GM23338 (cell line): ENCODE measurements around the gene PPP2R2D. TPM values are rescaled to one million over a fixed set of nuclear protein-coding genes. Genes with fewer than 3 reads are reported as not detected.

Source experiments
- ATAC-seq: fragments of 200-7000 bp; cut with Tn5 transposase; 3 replicates; pipeline ENCODE4 v1.9.1; 2020
- DNase-seq: peaks from one replicate; pipeline ENCODE4 v3.0.0-alpha.2; 2015; ENCODE audit warnings: low spot score
- H2AFZ ChIP-seq: fragments of 200-600 bp; sonication (generic); 2 replicates; pipeline ENCODE4 v1.8.0; 2016; ENCODE audit warnings: antibody characterized with exemption, mild to moderate bottlenecking, moderate library complexity
- H3F3A ChIP-seq: fragments of 200-600 bp; sonication (generic); replicated peaks from 2 replicates; pipeline ENCODE4 v1.8.0; 2017; ENCODE audit warnings: antibody characterized with exemption, mixed run types, low read depth
- H3K27ac ChIP-seq: fragments of 200-600 bp; sonication (generic); 2 replicates; pipeline ENCODE4 v1.6.1; 2016; ENCODE audit warnings: low read depth
- H3K27me3 ChIP-seq: fragments of 200-600 bp; sonication (generic); 2 replicates; pipeline ENCODE4 v1.8.0; 2016; ENCODE audit warnings: mild to moderate bottlenecking, mixed run types, moderate library complexity; ENCODE audit not compliant: insufficient read depth
- H3K36me3 ChIP-seq: fragments of 200-600 bp; sonication (generic); 2 replicates; pipeline ENCODE4 v1.8.0; 2016; ENCODE audit warnings: mild to moderate bottlenecking; ENCODE audit not compliant: insufficient read depth
- H3K4me1 ChIP-seq: fragments of 200-600 bp; sonication (generic); 2 replicates; pipeline ENCODE4 v1.8.0; 2016; ENCODE audit warnings: mild to moderate bottlenecking, moderate library complexity; ENCODE audit not compliant: insufficient read depth
- H3K4me2 ChIP-seq: fragments of 200-600 bp; sonication (generic); 2 replicates; pipeline ENCODE4 v1.7.1; 2017; ENCODE audit warnings: mixed run types
- H3K4me3 ChIP-seq: fragments of 200-600 bp; sonication (generic); 2 replicates; pipeline ENCODE4 v1.6.1; 2016; ENCODE audit warnings: mixed run types
- H3K79me2 ChIP-seq: fragments of 200-600 bp; sonication (generic); replicated peaks from 2 replicates; pipeline ENCODE4 v1.8.0; 2017; ENCODE audit warnings: mild to moderate bottlenecking; ENCODE audit not compliant: insufficient read depth
- H3K9me2 ChIP-seq: fragments of 200-600 bp; sonication (generic); 2 replicates; pipeline ENCODE4 v1.8.0; 2017; ENCODE audit not compliant: insufficient read depth
- H4K20me1 ChIP-seq: fragments of 200-600 bp; sonication (generic); replicated peaks from 2 replicates; pipeline ENCODE4 v1.8.0; 2017; ENCODE audit warnings: mild to moderate bottlenecking; ENCODE audit not compliant: insufficient read depth
- H3K27ac Mint-ChIP-seq: 2 replicates; pipeline ENCODE4 v1.8.0; 2020; ENCODE audit warnings: inconsistent platforms, mild to moderate bottlenecking, moderate library complexity, mixed read lengths
- H3K27me3 Mint-ChIP-seq: 3 replicates; pipeline ENCODE4 v1.8.0; 2022; ENCODE audit warnings: low read depth, mild to moderate bottlenecking, moderate library complexity, mixed read lengths, inconsistent platforms; ENCODE audit not compliant: insufficient read depth, poor library complexity
- H3K36me3 Mint-ChIP-seq: 3 replicates; pipeline ENCODE4 v1.8.0; 2021; ENCODE audit warnings: low read depth, mild to moderate bottlenecking, inconsistent platforms, moderate library complexity, mixed read lengths
- H3K4me1 Mint-ChIP-seq: 3 replicates; pipeline ENCODE4 v1.8.0; 2020; ENCODE audit warnings: mild to moderate bottlenecking, inconsistent platforms, mixed read lengths
- H3K4me3 Mint-ChIP-seq: 3 replicates; pipeline ENCODE4 v1.8.0; 2021; ENCODE audit warnings: moderate library complexity, mild to moderate bottlenecking, inconsistent platforms, mixed read lengths
- H3K9me3 Mint-ChIP-seq: 3 replicates; pipeline ENCODE4 v1.8.0; 2020; ENCODE audit warnings: moderate library complexity, mild to moderate bottlenecking, inconsistent platforms, mixed read lengths
- CTCF ChIP-seq, 2 experiments: fragments of 200-600 bp in 1 of 2; sonication (generic) in 1 of 2; conservative IDR thresholded peaks; 2 replicates each; pipeline versions ENCODE4 v1.5.1 to v1.6.1; 2016 to 2017; ENCODE audit warnings: antibody characterized with exemption in 2 of 2, low read depth in 2 of 2, mild to moderate bottlenecking in 2 of 2, moderate library complexity in 1 of 2
- EZH2 ChIP-seq: fragments of 200-600 bp; sonication (generic); IDR thresholded peaks from one replicate; pipeline ENCODE4 v1.8.0; 2017; ENCODE audit warnings: antibody characterized with exemption, mild to moderate bottlenecking, low read depth; ENCODE audit not compliant: unreplicated experiment
- EZH2phosphoT487 ChIP-seq: fragments of 200-600 bp; sonication (generic); IDR thresholded peaks from one replicate; pipeline ENCODE4 v1.8.1; 2018; ENCODE audit warnings: antibody characterized with exemption; ENCODE audit not compliant: unreplicated experiment
- NANOG ChIP-seq: IDR thresholded peaks from 2 replicates; pipeline ENCODE4 v1.6.1; 2016; ENCODE audit warnings: antibody characterized with exemption, borderline replicate concordance
- POLR2AphosphoS5 ChIP-seq: IDR thresholded peaks from 2 replicates; pipeline ENCODE4 v1.6.1; 2016; ENCODE audit warnings: antibody characterized with exemption, low read depth
- ZNF114 ChIP-seq: fragments of 250-450 bp; sonication (Bioruptor Pico); IDR thresholded peaks from 2 replicates; pipeline ENCODE4 v1.5.0; 2020; ENCODE audit warnings: mild to moderate bottlenecking, moderate library complexity
- ZNF462 ChIP-seq: fragments of 250-450 bp; sonication (Bioruptor Pico); IDR thresholded peaks from 2 replicates; pipeline ENCODE4 v1.5.0; 2020; ENCODE audit warnings: mild to moderate bottlenecking, moderate library complexity
- polyA plus RNA-seq: library from polyadenylated mRNA; unstranded; fragments of >200 nt; fragmentation: Nextera tagmentation; extraction: Ambion mirVana; gene quantifications from 2 replicates; pipeline ENCODE4 v1.2.1, GENCODE V29; 2016
- total RNA-seq: library from RNA; depleted of rRNA; stranded (reverse); fragments of >200 nt; shearing (Covaris generic); gene quantifications from 2 replicates; pipeline ENCODE4 v1.2.3, GENCODE V29; 2014
- TF ChIP-seq, protein P1 (sequence below): IDR thresholded peaks from 2 replicates; pipeline ENCODE4 v1.6.1; 2016; ENCODE audit warnings: antibody characterized with exemption
- TF ChIP-seq, protein P2 (sequence below): IDR thresholded peaks from one replicate; pipeline ENCODE4 v1.6.1; 2018; ENCODE audit warnings: antibody characterized with exemption; ENCODE audit not compliant: unreplicated experiment

Gene PPP2R2D
- total and polyA plus RNA-seq, 2 experiments from 2014 or later = 28.8 to 33.7 TPM

GRCh38 chr10:131930150-131930549 is 29.3 kb downstream of the PPP2R2D start (continued):
- TF ChIP-seq ZNF462 (CRISPR knock-in tag) (no peak), EZH2 (no peak)

DNA sequence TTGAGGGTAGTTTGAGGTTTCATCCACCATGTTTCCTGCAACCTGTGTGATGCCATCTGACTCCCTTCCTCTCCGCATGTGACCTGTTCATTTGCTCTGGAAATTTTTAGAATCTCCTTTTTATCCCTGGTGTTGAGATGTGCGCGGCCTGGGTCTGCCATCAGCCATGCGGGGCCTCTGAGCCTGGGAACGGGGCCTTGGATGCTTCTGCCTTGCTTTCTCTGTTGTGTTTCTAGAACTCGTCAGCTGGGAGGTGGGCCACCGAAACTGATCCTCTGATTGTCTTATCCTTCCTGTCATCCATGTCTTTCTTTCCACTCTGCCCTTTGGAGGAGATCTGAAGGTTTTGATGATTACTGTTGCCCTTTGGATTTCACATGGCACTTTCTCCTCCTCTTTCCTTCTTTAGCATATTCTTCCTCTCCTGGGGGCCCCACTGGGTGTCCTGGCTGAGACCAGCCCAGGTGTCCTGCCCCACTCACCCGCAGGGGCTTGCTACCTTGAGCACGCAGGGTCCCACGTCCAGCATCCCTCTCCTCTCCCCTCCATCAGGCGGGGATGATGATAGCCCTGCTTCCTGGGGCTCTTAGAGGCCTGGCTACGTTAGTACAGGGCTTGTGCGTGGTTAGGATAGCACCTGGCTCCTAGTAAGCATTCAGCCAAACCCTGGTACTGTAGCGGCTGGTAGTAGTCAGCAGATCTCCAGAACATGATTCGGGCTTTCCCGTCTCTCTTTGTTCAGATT is 29.9 kb downstream of the PPP2R2D start:
- Histone ChIP-seq H3K4me2 (peak overlapping the region; percentile 48; the same call in 1 of the 2 replicates), H3K36me3 (0 out of 2 replicates have a peak, but pooled peaks cover 5% of the 10 kb centered on the region), H2AFZ (no peak overlapping the region), H3K79me2 (peaks cover 100% of the 10 kb centered on the region), H3K4me3 (no peak overlapping the region), H3K27me3 (no peaks in the 10 kb centered on the region), H4K20me1 (peaks cover 86% of the 10 kb centered on the region), H3K4me1 (peaks cover 38% of the 10 kb centered on the region), H3K9me2 (no peaks in the 10 kb centered on the region), H3K27ac (no peak overlapping the region; the same call in 1 of the 2 replicates), H3F3A (no peaks in the 10 kb centered on the region)
- ATAC-seq = peak; percentile 21
- peaks cover 16% of the 10 kb centered on the region; the same call in 2 of the 3 replicates for H3K36me3 Mint-ChIP-seq
- no peak for DNase-seq
- peak overlapping the region; percentile 1; the same call in 1 of the 3 replicates for H3K4me3 Mint-ChIP-seq
- H3K27me3 Mint-ChIP-seq = peaks cover 14% of the 10 kb centered on the region
- peaks cover 60% of the 10 kb centered on the region for H3K4me1 Mint-ChIP-seq
- H3K9me3 Mint-ChIP-seq = no peaks in the 10 kb centered on the region; the same call in 2 of the 3 replicates
- peak overlapping the region; percentile 25; the same call in 1 of the 2 replicates for H3K27ac Mint-ChIP-seq
- no peak for TF ChIP-seq POLR2AphosphoS5
- no peak for TF ChIP-seq EZH2phosphoT487
- TF ChIP-seq, protein P1, sequence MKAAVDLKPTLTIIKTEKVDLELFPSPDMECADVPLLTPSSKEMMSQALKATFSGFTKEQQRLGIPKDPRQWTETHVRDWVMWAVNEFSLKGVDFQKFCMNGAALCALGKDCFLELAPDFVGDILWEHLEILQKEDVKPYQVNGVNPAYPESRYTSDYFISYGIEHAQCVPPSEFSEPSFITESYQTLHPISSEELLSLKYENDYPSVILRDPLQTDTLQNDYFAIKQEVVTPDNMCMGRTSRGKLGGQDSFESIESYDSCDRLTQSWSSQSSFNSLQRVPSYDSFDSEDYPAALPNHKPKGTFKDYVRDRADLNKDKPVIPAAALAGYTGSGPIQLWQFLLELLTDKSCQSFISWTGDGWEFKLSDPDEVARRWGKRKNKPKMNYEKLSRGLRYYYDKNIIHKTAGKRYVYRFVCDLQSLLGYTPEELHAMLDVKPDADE = no peak
- no peak for TF ChIP-seq ZNF114 (CRISPR knock-in tag)
- TF ChIP-seq, protein P2, sequence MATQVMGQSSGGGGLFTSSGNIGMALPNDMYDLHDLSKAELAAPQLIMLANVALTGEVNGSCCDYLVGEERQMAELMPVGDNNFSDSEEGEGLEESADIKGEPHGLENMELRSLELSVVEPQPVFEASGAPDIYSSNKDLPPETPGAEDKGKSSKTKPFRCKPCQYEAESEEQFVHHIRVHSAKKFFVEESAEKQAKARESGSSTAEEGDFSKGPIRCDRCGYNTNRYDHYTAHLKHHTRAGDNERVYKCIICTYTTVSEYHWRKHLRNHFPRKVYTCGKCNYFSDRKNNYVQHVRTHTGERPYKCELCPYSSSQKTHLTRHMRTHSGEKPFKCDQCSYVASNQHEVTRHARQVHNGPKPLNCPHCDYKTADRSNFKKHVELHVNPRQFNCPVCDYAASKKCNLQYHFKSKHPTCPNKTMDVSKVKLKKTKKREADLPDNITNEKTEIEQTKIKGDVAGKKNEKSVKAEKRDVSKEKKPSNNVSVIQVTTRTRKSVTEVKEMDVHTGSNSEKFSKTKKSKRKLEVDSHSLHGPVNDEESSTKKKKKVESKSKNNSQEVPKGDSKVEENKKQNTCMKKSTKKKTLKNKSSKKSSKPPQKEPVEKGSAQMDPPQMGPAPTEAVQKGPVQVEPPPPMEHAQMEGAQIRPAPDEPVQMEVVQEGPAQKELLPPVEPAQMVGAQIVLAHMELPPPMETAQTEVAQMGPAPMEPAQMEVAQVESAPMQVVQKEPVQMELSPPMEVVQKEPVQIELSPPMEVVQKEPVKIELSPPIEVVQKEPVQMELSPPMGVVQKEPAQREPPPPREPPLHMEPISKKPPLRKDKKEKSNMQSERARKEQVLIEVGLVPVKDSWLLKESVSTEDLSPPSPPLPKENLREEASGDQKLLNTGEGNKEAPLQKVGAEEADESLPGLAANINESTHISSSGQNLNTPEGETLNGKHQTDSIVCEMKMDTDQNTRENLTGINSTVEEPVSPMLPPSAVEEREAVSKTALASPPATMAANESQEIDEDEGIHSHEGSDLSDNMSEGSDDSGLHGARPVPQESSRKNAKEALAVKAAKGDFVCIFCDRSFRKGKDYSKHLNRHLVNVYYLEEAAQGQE = no peak
- no peak for TF ChIP-seq CTCF (conservative IDR thresholded peaks at IDR 0.05; ENCODE audit: low read depth in 2 of 2)
- no peak for TF ChIP-seq NANOG
